Gastrocnemius medialis (tissue), 4 donors: ENCODE measurements around the gene SPATS2L. TPM values are rescaled to one million over a fixed set of nuclear protein-coding genes. Genes with fewer than 3 reads are reported as not detected.

Experiments
- ATAC-seq, 2 donors: fragments of 150-250 bp; one replicate each; pipeline ENCODE4 v1.9.1; 2016
- DNase-seq, 2 donors: peaks; one replicate each; pipeline ENCODE4 v3.0.0-alpha.2; 2019
- H3K27ac ChIP-seq, 4 donors: fragments of 200-600 bp; sonication (generic); 1 replicate in 1 of 4; 2 replicates in 3 of 4; pipeline ENCODE4 v1.5.1; 2016 to 2018; ENCODE audit warnings: mild to moderate bottlenecking in 2 of 4, moderate library complexity in 1 of 4
- H3K27me3 ChIP-seq, 3 donors: fragments of 200-600 bp; sonication (generic) in 2 of 3; 1 replicate in 1 of 3; 2 replicates in 2 of 3; pipeline versions ENCODE4 v1.5.1 to v1.6.0; 2016 to 2019; ENCODE audit warnings: mild to moderate bottlenecking in 1 of 3, moderate library complexity in 1 of 3
- H3K36me3 ChIP-seq, 2 donors: fragments of 200-600 bp; sonication (generic) in 1 of 2; one replicate each; pipeline ENCODE4 v1.5.1; 2017 to 2018
- H3K4me1 ChIP-seq, 2 donors: fragments of 200-600 bp; sonication (generic) in 1 of 2; one replicate each; pipeline ENCODE4 v1.5.1; 2016 to 2017; ENCODE audit warnings: mild to moderate bottlenecking in 2 of 2
- H3K4me3 ChIP-seq, 4 donors: fragments of 200-600 bp; sonication (generic) in 3 of 4; 1 replicate in 1 of 4; 2 replicates in 3 of 4; pipeline ENCODE4 v1.5.1; 2016 to 2019; ENCODE audit warnings: mild to moderate bottlenecking in 2 of 4
- H3K9me3 ChIP-seq, 3 donors: fragments of 200-600 bp; sonication (generic) in 2 of 3; 1 replicate in 1 of 3; 2 replicates in 2 of 3; pipeline ENCODE4 v1.5.1; 2016 to 2019
- CTCF ChIP-seq, 5 experiments: fragments of 450-650 bp in 3 of 5; fragments of 200-600 bp in 2 of 5; sonication (generic) in 2 of 5; IDR thresholded peaks in 4 of 5; conservative IDR thresholded peaks in 1 of 5; 1 replicate in 4 of 5; 2 replicates in 1 of 5; pipeline ENCODE4 v1.5.1; 2016 to 2019; ENCODE audit warnings: antibody characterized with exemption in 5 of 5, mild to moderate bottlenecking in 3 of 5, moderate library complexity in 3 of 5
- POLR2A ChIP-seq, 2 donors: fragments of 450-650 bp; IDR thresholded peaks; one replicate each; pipeline ENCODE4 v1.6.1; 2017; ENCODE audit warnings: antibody characterized with exemption in 2 of 2, mild to moderate bottlenecking in 2 of 2, moderate library complexity in 2 of 2
- in situ Hi-C, 4 donors: fragments of 200-750 bp; cut with MboI; loops; one replicate each; pipeline versions ENCODE4 v1.15.0 to v1.8.0; 2017; ENCODE audit warnings: low sequenced_read_pairs in 4 of 4
- intact Hi-C: fragments of 100-400 bp; cut with DNase I; formaldehyde crosslinking; loops from one replicate; pipeline ENCODE4 v1.15.1; 2023; ENCODE audit warnings: low total_unique reads
- total RNA-seq, 4 donors: library from RNA; depleted of rRNA; stranded (reverse); fragments of >200 nt; gene quantifications; one replicate each; pipeline versions ENCODE4 v1.1.0 to v1.2.3, GENCODE V29; 2016

The SPATS2L gene
- total RNA-seq, 4 donors from 2014 or later: 34.0 to 74.2 (median 52.3) TPM

- Histone ChIP-seq H3K36me3 (no peaks in the 10 kb centered on the region), H3K9me3 (no peaks in the 10 kb centered on the region), H3K27me3 (no peaks in the 10 kb centered on the region), H3K4me3 (no peak overlapping the region), H3K27ac (no peak overlapping the region), H3K4me1 (peaks cover 10 to 36% of the 10 kb centered on the region in 2 donors)
- intact Hi-C loops: no loop called here
- DNase-seq (no peak), ATAC-seq (no peak)
- in situ Hi-C loops: no loop called here
- TF ChIP-seq POLR2A (IDR thresholded peaks at IDR 0.05): no peak
- TF ChIP-seq CTCF (IDR thresholded peaks at IDR 0.05 in 4 of 5, conservative IDR thresholded peaks at IDR 0.05 in 1 of 5): no peak
Observed at GRCh38 chr2:200404615-200405014, 98.1 kb downstream of the SPATS2L start.

- Histone ChIP-seq H3K27ac (peak overlapping the region in 2 of 4 donors; percentile 5 to 8), H3K4me3 (no peak overlapping the region), H3K36me3 (no peaks in the 10 kb centered on the region), H3K27me3 (no peaks in the 10 kb centered on the region), H3K9me3 (no peaks in the 10 kb centered on the region), H3K4me1 (peaks cover 10 to 36% of the 10 kb centered on the region in 2 donors)
- TF ChIP-seq POLR2A (IDR thresholded peaks at IDR 0.05) (no peak), CTCF (IDR thresholded peaks at IDR 0.05 in 4 of 5, conservative IDR thresholded peaks at IDR 0.05 in 1 of 5) (no peak)
- in situ Hi-C loops: no loop called here
- intact Hi-C loops: no loop called here
- peak in 1 of 2 donors; percentile 55 for ATAC-seq
- DNase-seq: no peak
Observed at GRCh38 chr2:200405599-200406298, 99.3 kb downstream of the SPATS2L start.

GRCh38 chr2:200406379-200406778 is 99.9 kb downstream of the SPATS2L start:
- Histone ChIP-seq H3K4me1 (peaks cover 12 to 36% of the 10 kb centered on the region in 2 donors), H3K9me3 (no peaks in the 10 kb centered on the region), H3K36me3 (no peaks in the 10 kb centered on the region), H3K4me3 (no peak overlapping the region), H3K27ac (no peak overlapping the region), H3K27me3 (no peaks in the 10 kb centered on the region)
- in situ Hi-C loops (no loop called here), intact Hi-C loops (no loop called here)
- DNase-seq (no peak), ATAC-seq (no peak)
- no peak for TF ChIP-seq POLR2A (IDR thresholded peaks at IDR 0.05)
- TF ChIP-seq CTCF (IDR thresholded peaks at IDR 0.05 in 4 of 5, conservative IDR thresholded peaks at IDR 0.05 in 1 of 5): no peak

- ATAC-seq (peak in 1 of 2 donors; percentile 58), DNase-seq (no peak)
- peaks cover 23 to 44% of the 10 kb centered on the region in 2 donors for H3K4me1 ChIP-seq
Observed at GRCh38 chr2:200408428-200409316, 102.2 kb downstream of the SPATS2L start.

More at GRCh38 chr2:200408428-200409316, 102.2 kb downstream of the SPATS2L start:
- TF ChIP-seq POLR2A (IDR thresholded peaks at IDR 0.05) (no peak), CTCF (IDR thresholded peaks at IDR 0.05 in 4 of 5, conservative IDR thresholded peaks at IDR 0.05 in 1 of 5) (no peak)
- Histone ChIP-seq H3K4me3 (no peak overlapping the region), H3K9me3 (no peaks in the 10 kb centered on the region), H3K27me3 (no peaks in the 10 kb centered on the region), H3K27ac (peak overlapping the region in 1 of 4 donors; percentile 7), H3K36me3 (no peaks in the 10 kb centered on the region)
- in situ Hi-C loops (no loop called here), intact Hi-C loops (no loop called here)
